ENCODE data around the gene ATP8B4.

GRCh38 chr15:50059203-50059772 is 59.7 kb downstream of the ATP8B4 start:
- TF ChIP-seq CTCF (IDR thresholded peaks at IDR 0.05), result no peak
- no peak for TF ChIP-seq EP300 (IDR thresholded peaks at IDR 0.05)
- no peak for TF ChIP-seq POLR2A (IDR thresholded peaks at IDR 0.05)

Data from upper lobe of left lung (tissue), 4 donors.